ENCODE measurements around the gene HERC4.

HERC4 gene

DNA sequence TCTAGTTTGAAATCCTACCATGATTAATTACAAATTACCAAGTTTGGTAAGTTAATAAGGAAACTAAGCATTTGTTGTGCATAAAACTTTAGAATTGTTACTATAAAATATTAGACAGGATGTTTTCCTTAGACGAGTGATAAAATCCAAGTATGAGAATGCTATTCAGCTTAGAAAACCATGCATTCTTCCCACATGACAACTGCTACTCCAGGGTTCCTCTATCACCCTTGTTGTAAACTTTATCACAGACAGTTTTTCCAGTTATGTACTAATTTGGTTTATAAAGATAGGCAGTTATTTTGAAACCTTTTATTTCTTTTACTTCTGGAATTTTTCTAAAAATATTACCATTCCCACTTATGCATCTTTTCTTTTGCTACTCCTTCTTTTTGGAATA lies 138.7 kb downstream of the HERC4 start:
- DNase-seq (no peak), ATAC-seq (replicated peaks) (no peak)
- Mint-ChIP-seq H3K27ac (no peak overlapping the region), H3K4me1 (no peaks in the 10 kb centered on the region), H3K27me3 (no peaks in the 10 kb centered on the region), H3K36me3 (peaks cover 21 to 34% of the 10 kb centered on the region in 2 donors), H3K9me3 (no peaks in the 10 kb centered on the region), H3K4me3 (no peak overlapping the region)

DNA sequence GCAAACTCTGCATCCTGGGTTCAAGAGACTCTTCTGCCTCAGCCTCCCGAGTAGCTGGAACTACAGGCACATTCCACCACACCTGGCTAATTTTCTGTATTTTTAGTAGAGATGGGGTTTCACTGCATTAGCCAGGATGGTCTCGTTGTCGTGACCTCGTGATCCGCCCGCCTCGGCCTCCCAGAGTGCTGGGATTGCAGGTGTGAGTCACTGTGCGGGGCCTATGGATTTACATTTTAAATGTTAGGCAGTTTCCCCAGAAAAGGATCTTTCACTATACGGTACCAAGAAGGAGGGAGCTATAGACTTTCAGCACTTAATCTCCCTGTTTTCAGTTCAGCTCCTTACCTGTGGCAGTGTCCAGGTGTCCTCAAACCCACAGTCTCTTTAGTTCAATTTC lies 139.9 kb downstream of the HERC4 start:
- H3K36me3 Mint-ChIP-seq: peaks cover 27 to 40% of the 10 kb centered on the region in 2 donors

DNA sequence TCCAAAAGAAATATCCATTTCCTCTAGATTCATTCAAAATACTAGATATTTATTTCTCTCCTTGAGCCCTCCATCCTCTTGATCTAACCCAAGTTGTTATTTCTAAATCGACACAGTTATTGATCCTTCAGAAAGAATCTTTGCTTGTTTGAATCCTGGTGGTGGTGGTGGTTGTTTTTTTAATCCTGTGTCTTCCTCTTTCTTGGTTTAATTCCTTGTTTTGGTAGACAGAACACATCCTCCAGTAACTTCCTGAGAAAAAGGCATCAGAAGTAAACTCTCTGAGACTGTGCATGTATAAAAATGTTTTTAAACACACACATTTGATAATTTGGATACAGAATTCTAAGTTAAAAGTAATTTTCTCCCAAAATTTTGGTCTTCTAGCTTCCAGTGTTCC lies 140.7 kb downstream of the HERC4 start:
- H3K36me3 Mint-ChIP-seq: peaks cover 27 to 41% of the 10 kb centered on the region in 2 donors
- DNase-seq (no peak), ATAC-seq (replicated peaks) (no peak)
- no peak overlapping the region for H3K27ac Mint-ChIP-seq
- H3K4me3 Mint-ChIP-seq: no peak overlapping the region
- no peaks in the 10 kb centered on the region for H3K4me1 Mint-ChIP-seq
- no peaks in the 10 kb centered on the region for H3K27me3 Mint-ChIP-seq
- H3K9me3 Mint-ChIP-seq: no peaks in the 10 kb centered on the region

More for the DNA sequence above, 139.9 kb downstream of the HERC4 start:
- no peak for DNase-seq
- H3K9me3 Mint-ChIP-seq: no peaks in the 10 kb centered on the region
- no peaks in the 10 kb centered on the region for H3K4me1 Mint-ChIP-seq
- H3K27ac Mint-ChIP-seq: peak overlapping the region; percentile 5
- H3K4me3 Mint-ChIP-seq: no peak overlapping the region
- ATAC-seq (replicated peaks): no peak
- H3K27me3 Mint-ChIP-seq: no peaks in the 10 kb centered on the region

DNA sequence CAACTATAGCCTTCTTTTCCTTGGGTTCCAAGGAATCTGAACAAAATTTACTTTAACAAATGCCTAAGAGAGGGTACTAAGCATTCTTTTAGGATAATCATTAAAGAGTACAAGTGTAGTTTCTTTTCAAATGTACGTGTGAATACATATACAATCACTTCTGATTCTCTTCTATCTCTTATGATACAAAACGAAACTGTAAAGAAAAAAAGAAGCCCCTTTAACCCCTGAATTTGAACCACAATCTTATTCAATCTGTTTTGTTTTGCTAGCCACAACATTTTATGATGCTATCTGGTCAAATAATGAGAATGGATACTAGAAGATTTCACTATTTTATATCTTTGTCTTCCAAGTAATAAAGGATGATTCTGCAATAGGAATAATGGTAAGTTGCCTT lies 141.9 kb downstream of the HERC4 start:
- H3K36me3 Mint-ChIP-seq: peaks cover 24 to 42% of the 10 kb centered on the region in 2 donors
- DNase-seq (no peak), ATAC-seq (replicated peaks) (no peak)
- no peak overlapping the region for H3K27ac Mint-ChIP-seq
- no peak overlapping the region for H3K4me3 Mint-ChIP-seq
- no peaks in the 10 kb centered on the region for H3K4me1 Mint-ChIP-seq
- H3K27me3 Mint-ChIP-seq: no peaks in the 10 kb centered on the region
- no peaks in the 10 kb centered on the region for H3K9me3 Mint-ChIP-seq

DNA sequence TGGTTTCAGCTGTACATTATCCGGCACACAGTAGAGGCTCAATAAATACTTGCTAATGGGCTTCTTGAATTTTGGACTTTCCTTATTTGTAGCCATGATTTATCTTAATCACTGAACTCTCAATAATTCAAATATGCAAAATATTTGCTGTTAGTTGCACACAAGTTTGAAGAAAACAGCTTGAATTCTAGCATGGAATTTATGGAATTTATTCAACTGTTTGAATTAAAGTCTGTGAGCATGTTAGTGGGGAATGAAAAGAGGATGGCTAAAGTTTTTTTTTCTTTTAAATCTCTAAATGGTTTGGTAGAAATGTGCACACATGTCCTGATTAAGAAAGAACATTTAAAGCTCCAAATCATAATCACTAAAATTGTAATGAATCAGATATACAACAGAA lies 148.1 kb downstream of the HERC4 start:
- DNase-seq (no peak), ATAC-seq (replicated peaks) (no peak)
- Mint-ChIP-seq H3K4me1 (no peaks in the 10 kb centered on the region), H3K27me3 (no peaks in the 10 kb centered on the region), H3K4me3 (no peak overlapping the region), H3K27ac (peak overlapping the region; percentile 43), H3K36me3 (peaks cover 30% of the 10 kb centered on the region in 2 donors), H3K9me3 (no peaks in the 10 kb centered on the region)

DNA sequence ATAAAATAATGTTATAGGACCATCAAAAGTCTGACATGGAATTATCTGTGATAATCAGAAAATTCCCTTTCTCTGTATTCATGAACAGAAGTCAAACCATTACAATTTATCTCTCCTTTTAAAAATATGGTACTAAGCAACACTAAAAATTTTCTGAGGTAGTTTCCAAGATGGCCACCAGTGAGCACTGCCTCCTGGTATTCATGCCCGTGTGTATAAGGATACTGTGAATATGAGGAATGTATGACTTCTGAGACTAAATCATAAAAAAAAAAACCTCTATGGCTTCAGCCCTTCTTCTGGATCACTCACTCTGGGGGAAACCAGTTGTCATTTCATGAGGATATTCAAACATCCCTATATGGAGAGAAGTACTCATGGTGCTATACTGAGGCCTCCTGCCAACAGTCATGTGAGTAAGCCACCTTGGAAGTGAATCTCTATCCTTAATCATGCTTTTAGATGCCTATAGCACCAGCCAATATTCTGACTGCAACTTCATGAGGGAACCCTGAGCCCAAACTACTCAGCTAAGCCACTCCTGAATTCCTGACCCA lies 149.6 kb downstream of the HERC4 start:
- no peak for DNase-seq
- no peak overlapping the region for H3K27ac Mint-ChIP-seq

DNA sequence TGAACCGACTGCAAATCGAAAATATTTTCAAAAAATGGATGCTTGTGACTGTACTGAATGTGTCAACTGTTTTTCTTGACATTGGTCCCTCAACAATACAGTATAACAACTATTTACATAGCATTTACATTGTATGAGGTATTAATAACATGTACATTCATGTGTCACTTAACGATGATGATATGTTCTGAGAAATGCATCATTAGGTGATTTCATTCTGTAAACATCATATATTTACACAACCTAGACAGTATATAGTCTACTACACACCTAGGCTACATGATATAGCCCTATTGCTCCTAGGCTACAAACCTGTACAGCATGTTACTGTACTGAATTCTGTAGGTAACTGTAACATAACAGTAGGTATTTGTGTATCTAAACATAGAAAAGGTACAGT lies 150.9 kb downstream of the HERC4 start:
- no peak for ATAC-seq (replicated peaks)

More for the DNA sequence above, 149.6 kb downstream of the HERC4 start:
- Mint-ChIP-seq H3K36me3 (peaks cover 19 to 21% of the 10 kb centered on the region in 2 donors), H3K4me1 (no peaks in the 10 kb centered on the region), H3K4me3 (no peak overlapping the region), H3K27me3 (no peaks in the 10 kb centered on the region), H3K9me3 (no peaks in the 10 kb centered on the region)
- no peak for ATAC-seq (replicated peaks)

DNA sequence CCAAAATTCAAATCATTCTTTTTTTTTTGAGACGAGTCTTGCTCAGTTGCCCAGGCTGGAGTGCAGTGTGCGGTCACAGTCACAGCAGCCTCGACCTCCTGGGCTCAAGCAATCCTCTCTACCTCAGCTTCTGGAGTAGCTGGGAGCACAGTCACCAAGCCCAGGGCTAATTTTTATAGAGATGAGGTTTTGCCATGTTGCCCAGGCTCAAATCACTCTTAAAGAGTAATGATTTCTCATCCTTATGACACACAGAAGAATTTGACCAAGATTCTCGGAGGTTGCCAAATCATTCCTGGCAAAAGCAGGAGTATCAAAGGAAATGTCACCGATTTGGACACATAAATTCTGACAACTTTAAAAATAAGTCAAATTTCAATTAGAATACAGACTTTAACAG lies 151.5 kb downstream of the HERC4 start:
- ATAC-seq (replicated peaks) (no peak), DNase-seq (no peak)
- no peaks in the 10 kb centered on the region for H3K9me3 Mint-ChIP-seq
- H3K36me3 Mint-ChIP-seq: peaks cover 16 to 25% of the 10 kb centered on the region in 2 donors
- H3K27ac Mint-ChIP-seq: no peak overlapping the region
- no peaks in the 10 kb centered on the region for H3K27me3 Mint-ChIP-seq
- no peaks in the 10 kb centered on the region for H3K4me1 Mint-ChIP-seq
- H3K4me3 Mint-ChIP-seq: no peak overlapping the region

More for the DNA sequence above, 150.9 kb downstream of the HERC4 start:
- H3K27ac Mint-ChIP-seq: no peak overlapping the region
- H3K36me3 Mint-ChIP-seq: peaks cover 15 to 24% of the 10 kb centered on the region in 2 donors
- no peaks in the 10 kb centered on the region for H3K27me3 Mint-ChIP-seq
- H3K9me3 Mint-ChIP-seq: no peaks in the 10 kb centered on the region
- no peak overlapping the region for H3K4me3 Mint-ChIP-seq
- no peaks in the 10 kb centered on the region for H3K4me1 Mint-ChIP-seq
- no peak for DNase-seq

DNA sequence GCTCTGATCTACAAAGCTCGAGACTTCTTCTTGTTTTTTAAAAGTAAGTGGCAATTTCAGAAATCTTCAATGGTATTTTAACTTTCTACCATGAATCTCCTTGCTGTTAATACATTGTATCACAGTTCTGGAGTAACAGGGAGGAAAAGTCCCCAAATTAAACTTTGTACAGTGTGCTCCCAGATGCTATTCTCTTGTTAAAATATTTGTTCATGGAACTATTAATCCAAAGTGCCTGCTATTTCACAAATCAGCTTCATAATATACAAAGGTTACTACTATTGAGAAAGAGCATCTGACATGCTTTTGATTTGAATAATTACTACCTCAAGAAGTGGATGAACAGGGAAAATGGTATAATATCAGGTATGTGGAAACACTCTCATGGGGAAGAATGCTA lies 154.0 kb downstream of the HERC4 start:
- no peak for ATAC-seq (replicated peaks)
- Mint-ChIP-seq H3K36me3 (peaks cover 16 to 20% of the 10 kb centered on the region in 2 donors), H3K4me1 (peaks cover 0 to 4% of the 10 kb centered on the region in 2 donors)

DNA sequence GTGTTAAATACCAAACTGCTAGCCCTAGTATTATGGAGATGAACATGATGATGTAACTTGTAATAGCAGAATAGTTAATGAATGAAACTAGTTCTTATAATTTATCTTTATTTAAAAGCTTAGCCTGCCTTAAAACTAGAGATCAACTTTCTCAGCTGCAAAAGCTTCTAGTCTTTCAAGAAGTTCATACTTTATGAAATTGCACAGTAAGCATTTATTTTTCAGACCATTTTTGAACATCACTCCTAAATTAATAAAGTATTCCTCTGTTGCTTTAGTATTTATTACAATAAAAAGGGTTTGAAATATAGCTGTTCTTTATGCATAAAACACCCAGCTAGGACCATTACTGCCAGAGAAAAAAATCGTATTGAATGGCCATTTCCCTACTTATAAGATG lies 157.4 kb downstream of the HERC4 start:
- no peak overlapping the region for H3K27ac Mint-ChIP-seq
- no peak overlapping the region for H3K4me3 Mint-ChIP-seq
- no peaks in the 10 kb centered on the region for H3K9me3 Mint-ChIP-seq
- ATAC-seq (replicated peaks) (no peak), DNase-seq (no peak)
- H3K27me3 Mint-ChIP-seq: no peaks in the 10 kb centered on the region
- peaks cover 25 to 28% of the 10 kb centered on the region in 2 donors for H3K36me3 Mint-ChIP-seq
- H3K4me1 Mint-ChIP-seq: peaks cover 4 to 11% of the 10 kb centered on the region in 2 donors

More for the DNA sequence above, 154.0 kb downstream of the HERC4 start:
- Mint-ChIP-seq H3K27ac (no peak overlapping the region), H3K9me3 (no peaks in the 10 kb centered on the region), H3K27me3 (no peaks in the 10 kb centered on the region), H3K4me3 (no peak overlapping the region)
- no peak for DNase-seq

DNA sequence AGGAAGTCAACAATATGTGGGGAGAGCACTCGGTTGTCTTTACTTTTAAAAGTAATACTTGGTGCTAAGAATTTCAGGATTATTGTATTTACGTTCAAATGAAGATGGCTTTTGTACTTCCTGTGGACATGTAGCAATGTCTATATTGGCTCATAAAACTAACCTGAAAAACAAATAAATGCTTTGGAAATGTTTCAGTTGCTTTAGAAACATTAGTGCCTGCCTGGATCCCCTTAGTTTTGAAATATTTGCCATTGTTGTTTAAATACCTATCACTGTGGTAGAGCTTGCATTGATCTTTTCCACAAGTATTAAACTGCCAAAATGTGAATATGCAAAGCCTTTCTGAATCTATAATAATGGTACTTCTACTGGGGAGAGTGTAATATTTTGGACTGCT lies 157.9 kb downstream of the HERC4 start:
- peaks cover 28 to 34% of the 10 kb centered on the region in 2 donors for H3K36me3 Mint-ChIP-seq
- no peaks in the 10 kb centered on the region for H3K27me3 Mint-ChIP-seq
- DNase-seq (no peak), ATAC-seq (replicated peaks) (no peak)
- H3K9me3 Mint-ChIP-seq: no peaks in the 10 kb centered on the region
- H3K27ac Mint-ChIP-seq: peak overlapping the region; percentile 69
- peaks cover 6 to 14% of the 10 kb centered on the region in 2 donors for H3K4me1 Mint-ChIP-seq
- no peak overlapping the region for H3K4me3 Mint-ChIP-seq

DNA sequence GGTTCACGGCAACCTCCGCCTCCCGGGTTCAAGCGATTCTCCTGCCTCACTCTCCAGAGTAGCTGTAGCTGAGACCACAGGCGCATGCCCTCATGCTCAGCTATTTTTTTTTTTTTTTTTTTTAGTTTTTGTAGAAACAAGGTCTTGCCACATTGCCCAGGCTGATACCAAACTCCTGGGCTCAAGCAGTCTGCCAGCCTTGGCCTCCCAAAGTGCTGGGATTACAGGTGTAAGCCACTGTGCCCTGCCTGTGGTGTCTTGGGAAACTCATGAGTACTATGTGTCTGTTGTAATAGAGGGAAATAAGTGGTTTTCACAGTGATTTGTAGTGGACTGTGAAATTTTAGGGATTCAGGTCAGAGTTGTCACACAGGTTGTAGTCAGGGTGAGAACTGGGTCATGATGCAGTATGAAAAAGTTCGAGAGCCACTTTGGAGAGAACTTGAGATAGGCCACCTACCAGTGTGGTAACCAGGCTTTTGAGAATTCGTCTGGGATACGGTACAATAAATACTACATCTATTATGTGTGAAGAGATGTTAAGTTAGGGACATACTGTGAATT lies 160.2 kb downstream of the HERC4 start:
- DNase-seq: no peak
- Mint-ChIP-seq H3K27ac (peak overlapping the region; percentile 20), H3K27me3 (no peaks in the 10 kb centered on the region), H3K9me3 (no peaks in the 10 kb centered on the region), H3K4me3 (no peak overlapping the region), H3K4me1 (peaks cover 7 to 14% of the 10 kb centered on the region in 2 donors), H3K36me3 (peaks cover 33 to 46% of the 10 kb centered on the region in 2 donors)
- ATAC-seq (replicated peaks): no peak

DNA sequence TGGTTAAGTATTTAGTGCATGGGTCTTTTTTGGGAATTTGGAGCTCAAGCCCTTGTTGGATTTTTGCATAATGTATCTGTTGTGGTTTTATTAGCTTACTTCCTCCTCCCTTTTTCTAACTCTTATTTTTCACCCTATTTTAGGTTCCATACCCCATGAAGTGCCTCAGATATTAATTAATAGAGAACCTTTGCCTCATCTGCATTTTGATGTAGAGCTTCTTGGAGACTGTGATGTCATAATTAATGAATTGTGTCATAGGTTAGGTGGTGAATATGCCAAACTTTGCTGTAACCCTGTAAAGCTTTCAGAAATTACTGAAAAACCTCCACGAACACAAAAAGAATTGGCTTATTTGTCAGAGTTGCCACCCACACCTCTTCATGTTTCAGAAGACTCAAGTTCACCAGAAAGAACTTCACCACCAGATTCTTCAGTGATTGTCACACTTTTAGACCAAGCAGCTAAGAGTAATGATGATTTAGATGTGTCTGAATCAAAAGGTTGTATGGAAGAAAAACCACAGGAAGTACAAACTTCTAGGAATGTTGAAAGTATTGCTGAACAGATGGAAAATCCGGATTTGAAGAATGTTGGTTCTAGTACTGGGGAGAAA lies 162.6 kb downstream of the HERC4 start:
- Mint-ChIP-seq H3K9me3 (no peaks in the 10 kb centered on the region), H3K4me3 (no peak overlapping the region), H3K27me3 (no peaks in the 10 kb centered on the region), H3K4me1 (peaks cover 5 to 14% of the 10 kb centered on the region in 2 donors), H3K36me3 (peaks cover 35 to 58% of the 10 kb centered on the region in 2 donors), H3K27ac (no peak overlapping the region)
- no peak for DNase-seq
- ATAC-seq (replicated peaks): no peak

DNA sequence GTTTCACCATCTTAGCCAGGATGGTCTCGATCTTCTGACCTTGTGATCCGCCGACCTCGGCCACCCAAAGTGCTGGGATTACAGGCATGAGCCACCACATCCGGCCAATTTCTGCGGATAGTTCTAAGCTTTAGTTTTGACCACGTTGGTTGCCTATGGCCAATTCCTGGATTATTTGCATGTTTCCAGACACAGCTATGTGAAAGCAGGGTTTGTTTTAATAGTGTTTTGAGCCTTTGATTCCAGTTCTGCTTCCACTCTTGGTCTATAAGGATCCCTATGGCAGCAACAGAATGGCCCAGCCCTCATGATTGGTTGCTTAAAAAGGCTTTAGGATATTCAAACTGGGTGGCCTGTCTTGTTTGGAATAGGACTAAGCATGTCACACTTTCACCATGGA lies 171.5 kb downstream of the HERC4 start:
- no peaks in the 10 kb centered on the region for H3K4me1 Mint-ChIP-seq
- H3K36me3 Mint-ChIP-seq: peaks cover 22 to 41% of the 10 kb centered on the region in 2 donors
- no peaks in the 10 kb centered on the region for H3K27me3 Mint-ChIP-seq
- no peak for DNase-seq
- no peak overlapping the region for H3K4me3 Mint-ChIP-seq
- no peak overlapping the region for H3K27ac Mint-ChIP-seq
- no peaks in the 10 kb centered on the region for H3K9me3 Mint-ChIP-seq
- no peak for ATAC-seq (replicated peaks)

DNA sequence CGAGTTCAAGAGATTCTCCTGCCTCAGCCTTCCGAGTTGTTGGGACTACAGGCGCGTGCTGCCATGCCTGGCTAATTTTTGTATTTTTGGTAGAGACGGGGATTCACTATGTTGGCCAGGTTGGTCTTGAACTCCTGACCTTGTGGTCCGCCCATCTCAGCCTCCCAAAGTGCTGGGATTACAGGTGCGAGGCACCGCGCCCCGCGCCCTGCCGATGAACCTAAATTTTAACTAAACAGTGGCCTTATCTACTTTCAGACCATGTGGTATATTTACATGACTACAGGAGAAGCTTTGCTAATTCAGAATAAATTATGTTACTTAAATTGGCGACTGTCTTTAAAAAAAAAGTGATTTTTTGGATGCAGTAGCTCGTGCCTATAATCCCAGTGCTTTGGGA lies 181.4 kb downstream of the HERC4 start:
- no peak overlapping the region for H3K27ac Mint-ChIP-seq

More for the DNA sequence above, 181.4 kb downstream of the HERC4 start:
- Mint-ChIP-seq H3K9me3 (no peaks in the 10 kb centered on the region), H3K27me3 (no peaks in the 10 kb centered on the region), H3K36me3 (peaks cover 12 to 17% of the 10 kb centered on the region in 2 donors), H3K4me1 (peaks cover 0 to 2% of the 10 kb centered on the region in 2 donors), H3K4me3 (no peak overlapping the region)
- ATAC-seq (replicated peaks) (no peak), DNase-seq (no peak)

Data from stimulated activated naive B cell treated with anti-CD40 and anti-IgM and Interleukin-4, amounts not matched to agents 10 μg/mL and 1 μg/mL and 100 μg/mL, for 72 hours (primary cell).